Fibroblast of lung (primary cell): Measurements from ENCODE around the gene PXDN. TPM values are rescaled to one million over a fixed set of nuclear protein-coding genes. Genes with fewer than 3 reads are reported as not detected.

Experiments
- DNase-seq, 2 donors: peaks; one replicate each; pipeline versions ENCODE4 v3.0.0 to v3.0.0-alpha.2; 2010; ENCODE audit warnings: low read depth in 2 of 2
- H2AFZ ChIP-seq: 2 replicates; pipeline ENCODE4 v1.5.1; 2012; ENCODE audit warnings: low read length, control low read depth, inconsistent platforms
- H3K27ac ChIP-seq: 2 replicates; pipeline ENCODE4 v1.5.1; 2011; ENCODE audit warnings: low read length, control low read depth; ENCODE audit not compliant: insufficient read depth
- H3K27me3 ChIP-seq: 2 replicates; pipeline ENCODE4 v1.5.1; 2011; ENCODE audit warnings: mild to moderate bottlenecking, low read length; ENCODE audit not compliant: control insufficient read depth, insufficient read depth
- H3K36me3 ChIP-seq: 2 replicates; pipeline ENCODE4 v1.5.1; 2011; ENCODE audit warnings: low read length; ENCODE audit not compliant: control insufficient read depth, insufficient read depth
- H3K4me1 ChIP-seq: 2 replicates; pipeline ENCODE4 v1.5.1; 2011; ENCODE audit warnings: low read length; ENCODE audit not compliant: control insufficient read depth, insufficient read depth; ENCODE audit errors: extremely low read depth
- H3K4me2 ChIP-seq: 2 replicates; pipeline ENCODE4 v1.5.1; 2011; ENCODE audit warnings: low read length, control low read depth; ENCODE audit not compliant: insufficient read depth; ENCODE audit errors: extremely low read depth
- H3K4me3 ChIP-seq, 4 experiments: fragments of 200-600 bp in 1 of 4; sonication (generic) in 1 of 4; replicated peaks in 1 of 4; 2 replicates each; pipeline ENCODE4 v1.5.1; 2011 to 2016; ENCODE audit warnings: low read length in 4 of 4, low read depth in 3 of 4, mild to moderate bottlenecking in 3 of 4, control low read depth in 2 of 4, inconsistent platforms in 1 of 4, mixed read lengths in 1 of 4; ENCODE audit not compliant: insufficient read depth in 1 of 4; ENCODE audit errors: control extremely low read depth in 1 of 4
- H3K79me2 ChIP-seq: 2 replicates; pipeline ENCODE4 v1.5.1; 2012; ENCODE audit warnings: mild to moderate bottlenecking, low read length, inconsistent platforms; ENCODE audit not compliant: control insufficient read depth, insufficient read depth
- H3K9ac ChIP-seq: 2 replicates; pipeline ENCODE4 v1.5.1; 2011; ENCODE audit warnings: mild to moderate bottlenecking, low read length, control low read depth; ENCODE audit not compliant: insufficient read depth
- H3K9me3 ChIP-seq: 2 replicates; pipeline ENCODE4 v1.5.1; 2012; ENCODE audit warnings: low read depth, low read length; ENCODE audit not compliant: control insufficient read depth, insufficient read depth
- H4K20me1 ChIP-seq: 2 replicates; pipeline ENCODE4 v1.5.1; 2011; ENCODE audit warnings: low read length; ENCODE audit not compliant: control insufficient read depth, insufficient read depth; ENCODE audit errors: extremely low read depth
- EZH2 ChIP-seq: IDR thresholded peaks from 2 replicates; pipeline ENCODE4 v1.5.1; 2012; ENCODE audit warnings: low read length, control low read depth, mild to moderate bottlenecking; ENCODE audit errors: missing control alignments
- polyA plus RNA-seq, 2 donors: library from polyadenylated mRNA; depleted of rRNA in 1 of 2; stranded (reverse) in 1 of 2; unstranded in 1 of 2; fragments of >200 nt; gene quantifications; 2 replicates each; pipeline ENCODE4 v1.2.1, GENCODE V29; 2011 to 2012; ENCODE audit warnings: missing spikeins in 1 of 2
- total RNA-seq: library from RNA; depleted of rRNA; stranded (reverse); fragments of >200 nt; gene quantifications from 2 replicates; pipeline ENCODE4 v1.2.1, GENCODE V29; 2014
- TF ChIP-seq, protein P1 (sequence below), 2 donors: IDR thresholded peaks in 1 of 2; conservative IDR thresholded peaks in 1 of 2; 1 replicate in 1 of 2; 2 replicates in 1 of 2; pipeline ENCODE4 v1.5.1; 2011 to 2012; ENCODE audit warnings: low read length in 2 of 2, control low read depth in 1 of 2, inconsistent platforms in 1 of 2, low read depth in 1 of 2, mild to moderate bottlenecking in 1 of 2

Gene PXDN
- total and polyA plus RNA-seq, 2 donors (not counting 1 experiment from before 2014, with no cell fraction given) = 153 to 298 TPM

DNA sequence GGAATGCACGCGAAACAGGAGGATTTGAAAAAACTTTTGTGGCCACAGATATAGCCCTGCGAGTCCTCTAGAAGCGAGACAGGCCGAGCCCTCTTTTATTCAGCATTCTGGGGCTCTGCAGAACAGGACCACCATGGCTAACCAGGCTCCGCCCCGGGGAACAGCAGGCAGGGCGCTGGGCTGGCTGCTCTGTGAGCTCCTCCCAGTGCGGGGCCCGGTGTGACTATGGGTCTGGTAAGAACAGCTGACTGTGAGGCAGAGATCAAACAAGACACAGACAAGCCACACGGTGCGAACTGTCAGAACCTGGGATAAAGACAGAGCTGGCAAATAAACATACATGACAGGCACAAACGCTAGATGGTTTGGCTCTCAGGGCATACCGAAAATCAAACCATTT, 15.5 kb downstream of the PXDN start:
- no peak for TF ChIP-seq EZH2
- TF ChIP-seq, protein P1, sequence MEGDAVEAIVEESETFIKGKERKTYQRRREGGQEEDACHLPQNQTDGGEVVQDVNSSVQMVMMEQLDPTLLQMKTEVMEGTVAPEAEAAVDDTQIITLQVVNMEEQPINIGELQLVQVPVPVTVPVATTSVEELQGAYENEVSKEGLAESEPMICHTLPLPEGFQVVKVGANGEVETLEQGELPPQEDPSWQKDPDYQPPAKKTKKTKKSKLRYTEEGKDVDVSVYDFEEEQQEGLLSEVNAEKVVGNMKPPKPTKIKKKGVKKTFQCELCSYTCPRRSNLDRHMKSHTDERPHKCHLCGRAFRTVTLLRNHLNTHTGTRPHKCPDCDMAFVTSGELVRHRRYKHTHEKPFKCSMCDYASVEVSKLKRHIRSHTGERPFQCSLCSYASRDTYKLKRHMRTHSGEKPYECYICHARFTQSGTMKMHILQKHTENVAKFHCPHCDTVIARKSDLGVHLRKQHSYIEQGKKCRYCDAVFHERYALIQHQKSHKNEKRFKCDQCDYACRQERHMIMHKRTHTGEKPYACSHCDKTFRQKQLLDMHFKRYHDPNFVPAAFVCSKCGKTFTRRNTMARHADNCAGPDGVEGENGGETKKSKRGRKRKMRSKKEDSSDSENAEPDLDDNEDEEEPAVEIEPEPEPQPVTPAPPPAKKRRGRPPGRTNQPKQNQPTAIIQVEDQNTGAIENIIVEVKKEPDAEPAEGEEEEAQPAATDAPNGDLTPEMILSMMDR (conservative IDR thresholded peaks at IDR 0.05 in 1 of 2, IDR thresholded peaks at IDR 0.05 in 1 of 2; ENCODE audit: low read depth in 1 of 2, low read length in 2 of 2) = no peak
- H3K9ac ChIP-seq = no peak overlapping the region
- DNase-seq = peak; percentile 62 to 67

DNA sequence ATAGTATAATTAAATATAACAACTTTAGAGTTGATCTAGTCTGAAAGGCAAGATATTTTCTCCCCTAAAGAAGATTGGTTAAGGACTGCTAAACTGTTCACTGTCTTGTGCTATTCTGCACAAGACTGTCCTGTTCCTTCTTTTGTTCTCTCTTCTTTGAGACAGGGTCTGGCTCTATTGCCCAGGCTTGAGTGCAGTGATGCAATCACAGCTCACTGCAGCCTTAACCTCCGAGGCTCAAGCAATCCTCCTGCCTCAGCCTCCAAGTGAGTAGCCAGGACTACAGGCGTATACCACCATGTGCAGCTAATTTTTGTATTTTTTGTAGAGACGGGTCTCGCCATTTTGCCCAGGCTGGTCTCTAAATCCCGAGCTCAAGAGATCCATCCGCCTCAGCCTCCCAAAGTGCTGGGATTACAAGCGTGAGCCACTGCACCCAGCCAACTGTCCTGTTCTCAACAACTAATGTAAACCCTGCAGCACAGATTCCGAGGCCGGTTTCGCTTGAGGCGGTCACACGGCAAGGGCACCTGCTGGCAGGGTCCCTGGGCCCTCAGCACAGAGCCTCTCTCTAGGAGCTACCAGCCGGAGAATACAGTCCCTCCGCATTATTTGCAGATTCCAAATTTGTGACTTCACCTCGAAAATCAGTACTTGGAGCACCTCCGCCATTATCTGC, 16.4 kb downstream of the PXDN start:
- no peak for DNase-seq
- Histone ChIP-seq H3K4me3 (no peak overlapping the region), H3K4me1 (peaks cover 38% of the 10 kb centered on the region), H3K4me2 (no peak overlapping the region), H3K36me3 (no peaks in the 10 kb centered on the region), H3K9ac (peak overlapping the region; percentile 12), H4K20me1 (peaks cover 1% of the 10 kb centered on the region), H3K79me2 (peaks cover 51% of the 10 kb centered on the region), H3K27me3 (no peaks in the 10 kb centered on the region), H3K27ac (peak overlapping the region; percentile 95), H3K9me3 (no peaks in the 10 kb centered on the region), H2AFZ (no peak overlapping the region)
- TF ChIP-seq EZH2 = no peak

More for the DNA sequence above, 15.5 kb downstream of the PXDN start:
- no peaks in the 10 kb centered on the region for H3K36me3 ChIP-seq
- H3K27me3 ChIP-seq = no peaks in the 10 kb centered on the region
- no peak overlapping the region for H2AFZ ChIP-seq
- peak overlapping the region; percentile 95 for H3K27ac ChIP-seq
- H3K4me3 ChIP-seq = no peak overlapping the region
- peak overlapping the region; percentile 9 for H3K4me2 ChIP-seq
- peaks cover 51% of the 10 kb centered on the region for H3K79me2 ChIP-seq
- peaks cover 1% of the 10 kb centered on the region for H4K20me1 ChIP-seq
- H3K4me1 ChIP-seq = peaks cover 39% of the 10 kb centered on the region
- no peaks in the 10 kb centered on the region for H3K9me3 ChIP-seq

DNA sequence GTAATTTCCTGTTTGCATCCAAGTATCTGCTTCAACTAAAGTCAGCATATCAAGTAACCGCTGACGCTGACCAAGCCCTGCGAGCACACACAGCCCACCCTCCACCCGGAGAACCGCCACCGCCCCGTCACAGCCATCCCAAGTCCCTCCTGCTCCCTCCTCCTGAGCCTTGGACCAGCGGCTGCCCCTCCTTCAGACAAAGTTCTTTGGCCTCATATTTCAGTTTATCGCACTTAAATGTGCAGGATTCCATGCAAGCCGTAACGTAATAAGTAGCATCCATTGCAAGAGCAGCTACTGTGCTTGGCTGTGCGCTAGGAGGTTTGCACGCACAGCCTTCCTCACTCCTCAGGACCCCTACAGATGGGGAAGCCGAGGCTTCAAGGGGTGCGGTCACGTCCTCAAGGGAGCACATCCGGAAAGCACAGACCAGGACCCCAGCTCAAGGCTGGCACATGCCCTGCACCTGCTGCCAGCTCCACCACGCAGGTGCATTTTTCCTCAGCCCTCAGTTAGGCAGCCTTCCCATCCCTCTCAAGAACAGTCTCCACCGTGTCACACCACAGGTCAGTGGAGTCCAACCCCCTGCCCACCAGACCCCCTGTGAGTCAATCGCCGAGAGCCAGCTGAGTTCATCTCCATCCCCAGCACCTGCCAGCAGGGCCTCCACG, 17.1 kb downstream of the PXDN start:
- Histone ChIP-seq H3K4me3 (peak overlapping the region in 1 of 4 experiments; percentile 41), H4K20me1 (peaks cover 1% of the 10 kb centered on the region), H3K36me3 (peaks cover 2% of the 10 kb centered on the region), H3K27me3 (no peaks in the 10 kb centered on the region), H3K79me2 (peaks cover 53% of the 10 kb centered on the region), H3K4me1 (peaks cover 40% of the 10 kb centered on the region), H2AFZ (no peak overlapping the region), H3K9ac (no peak overlapping the region), H3K9me3 (no peaks in the 10 kb centered on the region), H3K4me2 (peak overlapping the region; percentile 87), H3K27ac (peak overlapping the region; percentile 61)
- peak in 1 of 2 donors; percentile 84 for DNase-seq
- no peak for TF ChIP-seq EZH2
- TF ChIP-seq, protein P1 (conservative IDR thresholded peaks at IDR 0.05 in 1 of 2, IDR thresholded peaks at IDR 0.05 in 1 of 2; ENCODE audit: low read depth in 1 of 2, low read length in 2 of 2) = no peak
